HEK293T (cell line): Measurements from ENCODE around the gene CCDC92.

Experiments used
- ARNT ChIP-seq: fragments of 450-650 bp; IDR thresholded peaks from 2 replicates; pipeline ENCODE4 v1.6.1; 2017; ENCODE audit warnings: mild to moderate bottlenecking
- BHLHE40 ChIP-seq: fragments of 450-650 bp; IDR thresholded peaks from 2 replicates; pipeline ENCODE4 v1.6.1; 2016; ENCODE audit warnings: mild to moderate bottlenecking, moderate library complexity, borderline replicate concordance
- CTBP1 ChIP-seq: fragments of 450-650 bp; IDR thresholded peaks from 2 replicates; pipeline ENCODE4 v1.6.1; 2016; ENCODE audit warnings: borderline replicate concordance
- ELF4 ChIP-seq: fragments of 450-650 bp; IDR thresholded peaks from 2 replicates; pipeline ENCODE4 v1.6.1; 2017; ENCODE audit warnings: antibody characterized with exemption
- FOXA1 ChIP-seq: fragments of 450-650 bp; IDR thresholded peaks from 2 replicates; pipeline ENCODE4 v1.6.1; 2016; ENCODE audit warnings: mild to moderate bottlenecking
- FOXM1 ChIP-seq: fragments of 450-650 bp; IDR thresholded peaks from 2 replicates; pipeline ENCODE4 v1.6.1; 2017; ENCODE audit warnings: mild to moderate bottlenecking, borderline replicate concordance
- HDGF ChIP-seq: fragments of 450-650 bp; IDR thresholded peaks from 2 replicates; pipeline ENCODE4 v1.6.1; 2017; ENCODE audit warnings: antibody characterized with exemption, borderline replicate concordance
- LEF1 ChIP-seq: fragments of 450-650 bp; IDR thresholded peaks from 2 replicates; pipeline ENCODE4 v1.6.1; 2017; ENCODE audit warnings: mild to moderate bottlenecking, borderline replicate concordance
- NFRKB ChIP-seq: fragments of 450-650 bp; IDR thresholded peaks from 2 replicates; pipeline ENCODE4 v1.6.1; 2016; ENCODE audit warnings: mild to moderate bottlenecking, moderate library complexity
- SP1 ChIP-seq: fragments of 450-650 bp; IDR thresholded peaks from 2 replicates; pipeline ENCODE4 v1.6.1; 2017
- SUZ12 ChIP-seq: fragments of 450-650 bp; IDR thresholded peaks from 2 replicates; pipeline ENCODE4 v1.6.1; 2016; ENCODE audit warnings: mild to moderate bottlenecking
- TARDBP ChIP-seq: fragments of 450-650 bp; IDR thresholded peaks from 2 replicates; pipeline ENCODE4 v1.6.1; 2016
- ZNF384 ChIP-seq: fragments of 450-650 bp; IDR thresholded peaks from 2 replicates; pipeline ENCODE4 v1.6.1; 2016
- TF ChIP-seq, protein P1 (sequence below): fragments of 450-650 bp; IDR thresholded peaks from 2 replicates; pipeline ENCODE4 v1.6.1; 2016

DNA sequence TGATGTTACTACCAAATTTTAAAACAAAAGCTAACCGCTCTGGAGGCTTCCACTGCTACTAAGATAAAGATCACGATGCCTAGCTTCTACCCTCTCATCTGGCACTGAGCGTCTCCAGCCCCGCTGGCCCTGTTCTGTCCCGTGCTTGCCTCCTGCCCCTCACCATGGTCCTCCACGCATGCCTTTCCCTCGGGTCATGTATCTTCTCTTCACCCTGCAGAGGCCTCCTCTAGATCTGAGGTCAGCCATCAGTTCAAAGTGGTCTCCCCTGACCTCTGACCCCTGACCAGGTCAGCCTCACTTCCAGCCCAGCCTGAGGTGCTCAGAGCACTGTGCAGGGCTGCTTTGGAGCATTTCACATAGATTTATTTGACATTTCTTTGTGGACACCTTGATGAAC lies 28.7 kb upstream of the CCDC92 start:
- no peak for TF ChIP-seq ARNT
- TF ChIP-seq BHLHE40 = no peak
- no peak for TF ChIP-seq SP1
- TF ChIP-seq FOXM1 = no peak
- TF ChIP-seq SUZ12 = no peak
- no peak for TF ChIP-seq FOXA1
- TF ChIP-seq TARDBP = no peak
- no peak for TF ChIP-seq CTBP1
- TF ChIP-seq, protein P1, sequence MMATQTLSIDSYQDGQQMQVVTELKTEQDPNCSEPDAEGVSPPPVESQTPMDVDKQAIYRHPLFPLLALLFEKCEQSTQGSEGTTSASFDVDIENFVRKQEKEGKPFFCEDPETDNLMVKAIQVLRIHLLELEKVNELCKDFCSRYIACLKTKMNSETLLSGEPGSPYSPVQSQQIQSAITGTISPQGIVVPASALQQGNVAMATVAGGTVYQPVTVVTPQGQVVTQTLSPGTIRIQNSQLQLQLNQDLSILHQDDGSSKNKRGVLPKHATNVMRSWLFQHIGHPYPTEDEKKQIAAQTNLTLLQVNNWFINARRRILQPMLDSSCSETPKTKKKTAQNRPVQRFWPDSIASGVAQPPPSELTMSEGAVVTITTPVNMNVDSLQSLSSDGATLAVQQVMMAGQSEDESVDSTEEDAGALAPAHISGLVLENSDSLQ = no peak
- no peak for TF ChIP-seq LEF1
- TF ChIP-seq ZNF384 = no peak
- TF ChIP-seq ELF4 = no peak
- no peak for TF ChIP-seq NFRKB
- TF ChIP-seq HDGF = no peak
